Amniotic stem cell (primary cell): ENCODE data around the gene AKT1S1.

Experiments used
- DNase-seq: peaks from one replicate; lab custom pipeline; 2025; lab: John Stamatoyannopoulos, UW

The AKT1S1 gene

GRCh38 chr19:49853852-49854377 lies 23.2 kb downstream of the AKT1S1 start:
- DNase-seq = no peak

- no peak for DNase-seq
Observed at GRCh38 chr19:49852631-49853126, 24.5 kb downstream of the AKT1S1 start.

- no peak for DNase-seq
Observed at GRCh38 chr19:49851456-49852259, 25.5 kb downstream of the AKT1S1 start.

DNA sequence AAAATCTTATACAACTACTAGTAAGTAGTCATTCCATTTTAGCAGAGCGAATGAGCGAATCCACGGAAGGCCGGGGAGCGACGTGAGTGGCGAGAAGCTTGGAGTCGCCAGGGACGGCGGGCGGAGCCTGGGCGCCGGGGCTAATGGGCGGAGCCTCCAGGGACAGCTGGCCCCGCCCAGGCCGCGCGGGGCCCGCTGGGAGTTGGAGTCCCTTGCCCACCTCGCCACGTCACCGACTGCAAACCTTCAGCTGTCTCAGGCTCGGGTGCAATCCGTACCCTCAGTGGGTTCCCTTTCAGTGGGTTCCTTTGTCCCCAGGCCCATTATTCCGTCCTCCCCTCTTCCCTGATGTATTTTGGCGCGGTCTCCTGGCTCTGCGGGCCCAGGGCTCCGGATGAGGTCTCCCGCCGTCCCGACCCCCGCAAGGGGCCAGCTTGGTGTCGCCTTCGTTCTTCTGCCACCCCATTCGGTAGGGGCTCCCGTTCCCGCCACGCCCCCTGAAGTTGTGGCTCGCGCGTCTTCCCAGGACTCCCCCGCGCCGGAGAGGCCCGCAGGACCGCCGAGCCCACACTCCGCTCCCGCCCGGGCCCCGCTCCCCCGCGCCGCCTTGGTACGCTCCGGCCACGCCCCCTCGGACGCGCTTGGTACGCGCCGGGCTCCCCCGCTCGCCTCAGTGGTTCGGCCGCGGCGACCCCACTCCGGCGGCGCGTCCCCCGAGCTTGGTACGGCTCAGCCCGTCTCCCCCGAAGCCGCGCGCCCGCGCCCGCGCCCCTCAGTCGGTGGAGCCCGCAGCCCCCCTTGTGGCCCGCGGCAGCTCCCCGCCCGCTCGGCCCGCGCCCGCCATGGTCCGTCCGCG lies 26.4 kb downstream of the AKT1S1 start, which contains the start of gene PTOV1:
Gene PTOV1, plus strand, starts transcription at position 673 of the 856 bp plus-strand sequence.
- peak; percentile 85 for DNase-seq

DNA sequence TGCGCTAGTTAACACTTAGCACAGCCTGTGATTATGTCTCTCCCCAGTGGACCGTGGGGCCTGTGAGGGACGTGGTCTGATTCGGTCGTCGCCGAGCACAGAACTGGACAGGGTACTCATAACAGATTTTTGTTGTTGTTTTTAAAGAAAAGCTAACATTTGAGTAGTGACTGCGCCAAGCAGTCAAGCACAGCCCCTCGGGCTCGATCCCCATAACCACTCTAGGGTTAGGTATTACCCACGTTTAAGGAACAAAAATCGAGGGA lies 27.0 kb downstream of the AKT1S1 start:
- no peak for DNase-seq

- no peak for DNase-seq
Observed at GRCh38 chr19:49849433-49850220, 27.5 kb downstream of the AKT1S1 start.

GRCh38 chr19:49848938-49849337 lies 28.2 kb downstream of the AKT1S1 start:
- no peak for DNase-seq

DNA sequence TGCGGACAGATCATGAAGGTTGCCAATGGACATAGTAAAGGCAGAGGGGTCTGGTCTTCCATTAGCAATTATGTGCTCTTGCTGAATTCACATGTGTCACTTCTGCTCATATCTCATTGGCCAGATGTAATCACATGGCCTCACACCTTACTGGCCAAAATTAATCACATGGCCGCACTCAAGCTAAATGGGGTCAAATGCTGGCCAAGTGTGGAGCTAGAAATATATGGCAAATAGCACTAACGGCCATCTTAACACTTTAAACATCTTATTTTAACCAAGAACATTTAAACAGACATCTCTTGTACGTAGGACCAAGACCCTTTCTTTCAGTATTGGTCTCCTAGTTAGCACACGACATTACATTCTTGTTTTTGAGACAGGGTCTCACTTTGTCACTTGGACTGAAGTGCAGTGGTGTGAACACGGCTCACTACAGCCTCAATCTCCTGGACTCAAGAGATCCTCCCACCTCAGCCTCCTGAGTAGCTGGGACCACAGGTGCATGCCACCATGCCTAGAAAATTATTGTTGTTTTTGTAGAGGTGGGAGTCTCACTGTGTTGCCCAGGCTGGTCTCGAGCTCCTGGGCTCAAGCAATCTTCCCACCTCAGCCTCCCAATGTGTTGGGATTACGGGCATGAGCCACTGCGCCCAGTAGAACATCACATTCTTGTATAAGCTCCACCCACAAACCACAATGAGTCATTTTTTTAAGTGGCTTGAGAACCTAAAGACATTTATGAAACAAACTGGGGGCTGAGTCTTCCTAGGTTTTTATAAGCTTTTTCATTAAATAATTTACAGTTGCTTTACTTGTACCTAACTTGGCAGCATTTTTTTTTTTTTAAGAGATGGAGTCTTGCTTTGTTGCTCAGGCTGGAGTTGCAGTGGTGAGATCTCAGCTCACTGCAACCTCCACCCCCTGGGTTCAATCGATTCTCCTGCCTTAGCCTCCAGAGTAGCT lies 29.1 kb downstream of the AKT1S1 start:
- peak; percentile 17 for DNase-seq

GRCh38 chr19:49846408-49846807 lies 30.7 kb downstream of the AKT1S1 start:
- no peak for DNase-seq

DNA sequence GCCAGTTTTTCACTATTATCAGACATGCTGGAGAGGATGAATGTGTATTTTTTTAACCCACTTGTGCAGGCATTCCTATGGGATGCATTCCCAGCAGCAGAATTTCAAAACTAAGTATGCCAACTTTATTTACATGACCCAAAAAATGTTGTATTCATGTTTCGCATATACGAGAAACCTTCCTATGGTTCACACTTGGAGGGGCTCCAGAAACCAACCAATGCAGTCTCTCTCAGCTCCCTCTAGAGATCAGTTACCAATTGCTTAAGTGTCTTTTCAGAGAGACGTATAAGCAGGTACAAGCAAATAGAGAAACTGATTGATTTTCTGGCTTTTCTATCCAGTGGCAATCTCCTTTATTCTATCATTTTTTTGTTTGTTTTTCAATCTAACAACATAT lies 31.7 kb downstream of the AKT1S1 start:
- DNase-seq = no peak

DNA sequence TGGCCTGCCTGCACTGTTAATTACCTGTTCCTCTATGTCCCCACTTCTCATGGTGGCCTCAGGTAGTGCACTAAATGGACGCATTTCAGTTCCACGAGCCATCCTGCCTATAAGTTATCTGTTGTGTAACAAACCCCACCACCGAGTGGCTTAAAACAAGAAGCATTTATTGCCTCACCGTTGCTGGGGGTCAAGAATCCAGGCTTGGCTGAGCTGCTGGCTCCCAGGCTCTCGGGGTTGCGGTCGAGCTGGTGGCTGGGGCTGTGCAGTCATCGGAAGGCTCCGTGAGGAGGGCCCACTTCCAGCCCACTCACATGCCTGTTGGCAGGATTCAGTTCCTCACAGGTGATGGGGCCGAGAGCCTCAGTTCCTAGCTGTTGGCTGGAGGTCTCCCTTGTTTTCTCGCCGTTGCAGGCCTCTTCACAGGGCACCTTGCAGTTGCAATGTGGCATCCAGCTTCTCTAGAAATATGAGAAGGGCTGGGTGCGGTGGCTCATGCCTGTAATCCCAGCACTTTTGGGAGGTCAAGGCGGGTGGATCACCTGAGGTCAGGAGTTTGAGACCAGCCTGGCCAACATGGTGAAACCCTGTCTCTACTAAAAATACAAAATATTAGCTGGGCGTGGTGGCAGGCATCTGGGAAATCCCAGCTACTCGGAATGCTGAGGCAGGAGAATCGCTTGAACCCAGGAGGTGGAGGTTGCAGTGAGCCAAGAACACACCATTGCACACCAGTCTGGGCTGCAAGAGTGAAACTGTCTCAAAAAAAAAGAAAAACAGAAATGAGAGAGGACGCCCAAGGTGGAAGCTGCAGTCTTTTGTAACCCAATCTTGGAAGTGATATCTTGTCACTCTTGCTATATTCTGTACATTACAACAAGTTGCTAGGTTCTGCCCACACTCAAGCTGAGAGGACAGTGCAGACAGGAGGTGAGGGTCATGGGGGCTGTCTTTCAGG lies 32.7 kb downstream of the AKT1S1 start:
- DNase-seq = no peak

DNA sequence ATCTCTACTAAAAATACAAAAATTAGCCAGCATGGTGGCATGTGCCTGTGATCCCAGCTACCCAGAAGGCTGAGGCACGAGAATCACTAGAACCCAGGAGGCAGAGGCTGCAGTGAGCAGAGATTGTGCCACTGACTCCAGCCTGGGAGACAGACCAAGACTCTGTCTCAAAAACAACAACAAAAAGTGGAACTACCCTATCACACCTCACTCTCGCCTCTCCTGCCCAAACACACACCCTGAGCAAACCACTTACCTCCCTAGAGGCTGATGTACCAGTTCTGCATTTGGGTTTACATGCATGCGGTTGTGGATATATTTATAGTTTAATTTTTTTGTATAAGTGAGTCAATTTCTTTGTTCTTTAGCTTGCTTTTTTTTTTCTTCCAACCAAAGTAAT lies 33.9 kb downstream of the AKT1S1 start:
- no peak for DNase-seq

GRCh38 chr19:49840736-49841249 lies 36.4 kb downstream of the AKT1S1 start:
- DNase-seq = no peak

DNA sequence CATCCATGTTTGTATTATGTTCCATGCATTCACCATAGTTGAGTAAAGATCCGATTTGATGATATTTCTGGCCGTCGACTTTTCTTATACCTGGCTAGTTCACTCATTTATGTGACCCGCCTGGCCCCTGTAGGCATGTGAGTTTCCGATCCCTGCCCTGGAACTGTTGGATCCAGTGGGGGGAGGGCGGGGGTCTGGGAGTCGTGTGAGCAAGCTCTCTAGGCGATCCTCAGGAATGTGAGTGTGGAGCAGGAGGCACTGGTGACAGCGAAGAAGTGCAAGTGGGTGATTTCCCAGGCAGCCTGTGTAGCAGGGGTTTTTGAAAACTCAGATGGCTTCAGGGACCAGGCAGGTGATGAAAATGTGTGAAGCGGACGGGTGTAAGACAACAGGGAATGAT lies 36.8 kb downstream of the AKT1S1 start:
- DNase-seq = no peak

GRCh38 chr19:49839713-49840112 lies 37.4 kb downstream of the AKT1S1 start:
- DNase-seq = no peak

DNA sequence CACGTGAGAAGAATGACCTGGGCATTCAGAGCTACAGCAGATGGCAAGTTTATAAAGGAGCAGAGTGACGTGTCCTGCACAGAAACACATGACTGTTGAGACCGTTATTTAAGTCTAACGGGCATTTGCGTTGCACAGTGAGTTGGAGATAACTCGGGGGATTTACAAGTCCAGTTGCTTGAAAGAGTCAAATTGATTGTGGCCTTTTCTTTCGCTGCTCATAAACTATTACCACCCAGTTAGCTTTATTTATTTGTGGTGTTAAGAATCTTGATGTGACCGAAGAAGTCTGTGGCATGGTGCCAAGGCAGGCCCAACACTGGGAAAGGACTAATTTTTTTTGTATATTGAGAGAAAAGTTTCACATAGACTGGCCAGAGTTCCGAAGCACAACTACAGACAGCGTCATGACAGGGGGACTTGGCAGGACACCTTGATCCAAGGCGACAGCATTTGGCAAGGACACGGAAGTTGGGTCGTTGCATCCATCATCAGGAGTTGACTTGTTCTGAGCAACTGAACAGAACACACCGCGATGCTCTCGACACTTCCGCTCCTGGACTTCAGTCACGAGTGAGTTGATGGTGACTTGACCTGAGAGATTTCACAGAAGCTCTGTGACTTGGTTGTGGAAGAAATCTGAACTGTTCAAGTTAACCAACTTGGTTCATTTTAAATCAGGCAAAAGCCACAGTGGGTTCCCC lies 38.1 kb downstream of the AKT1S1 start:
- no peak for DNase-seq

DNA sequence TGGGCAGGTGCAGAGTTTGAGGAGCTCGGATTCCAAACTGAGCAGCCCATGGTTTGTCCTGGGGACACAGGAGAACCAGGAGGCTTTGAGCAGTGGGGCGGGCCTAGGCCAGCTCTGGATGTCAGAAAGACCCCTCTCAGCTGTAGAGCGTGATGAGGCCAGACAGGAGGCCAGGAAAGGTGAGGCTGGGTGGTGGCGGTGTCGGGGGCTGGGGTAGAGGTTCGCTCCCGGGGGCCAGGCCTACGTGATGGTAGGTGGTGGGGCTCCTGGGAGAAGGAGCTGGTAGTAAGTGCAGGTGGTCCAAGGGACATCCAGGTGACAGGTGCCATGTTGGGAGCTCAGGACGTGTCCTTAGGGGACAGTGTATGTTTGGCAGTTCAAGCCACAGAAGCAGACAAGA lies 39.7 kb downstream of the AKT1S1 start:
- DNase-seq = no peak

GRCh38 chr19:49837009-49837310 lies 40.2 kb downstream of the AKT1S1 start:
- no peak for DNase-seq
